Caki2 (cell line): ENCODE measurements around the gene ITGB4. TPM values are rescaled to one million over a fixed set of nuclear protein-coding genes. Genes with fewer than 3 reads are reported as not detected.

ENCODE experiments used
- DNase-seq: peaks from one replicate; pipeline ENCODE4 v3.0.0-alpha.2; 2015; ENCODE audit warnings: low read depth
- in situ Hi-C: cut with HindIII; loops from 2 replicates; pipeline ENCODE4 v1.10.0; 2016; ENCODE audit warnings: low sequenced_read_pairs, low pct_unique_long_range_greater_than_20kb, mixed read lengths
- total RNA-seq: library from RNA; depleted of rRNA; stranded (reverse); fragments of >200 nt; shearing (Covaris generic); gene quantifications from 2 replicates; pipeline ENCODE4 v1.2.3, GENCODE V29; 2014; ENCODE audit warnings: low replicate concordance

The ITGB4 gene
- total RNA-seq, 1 experiment from 2014 or later: 12.4 TPM

DNA sequence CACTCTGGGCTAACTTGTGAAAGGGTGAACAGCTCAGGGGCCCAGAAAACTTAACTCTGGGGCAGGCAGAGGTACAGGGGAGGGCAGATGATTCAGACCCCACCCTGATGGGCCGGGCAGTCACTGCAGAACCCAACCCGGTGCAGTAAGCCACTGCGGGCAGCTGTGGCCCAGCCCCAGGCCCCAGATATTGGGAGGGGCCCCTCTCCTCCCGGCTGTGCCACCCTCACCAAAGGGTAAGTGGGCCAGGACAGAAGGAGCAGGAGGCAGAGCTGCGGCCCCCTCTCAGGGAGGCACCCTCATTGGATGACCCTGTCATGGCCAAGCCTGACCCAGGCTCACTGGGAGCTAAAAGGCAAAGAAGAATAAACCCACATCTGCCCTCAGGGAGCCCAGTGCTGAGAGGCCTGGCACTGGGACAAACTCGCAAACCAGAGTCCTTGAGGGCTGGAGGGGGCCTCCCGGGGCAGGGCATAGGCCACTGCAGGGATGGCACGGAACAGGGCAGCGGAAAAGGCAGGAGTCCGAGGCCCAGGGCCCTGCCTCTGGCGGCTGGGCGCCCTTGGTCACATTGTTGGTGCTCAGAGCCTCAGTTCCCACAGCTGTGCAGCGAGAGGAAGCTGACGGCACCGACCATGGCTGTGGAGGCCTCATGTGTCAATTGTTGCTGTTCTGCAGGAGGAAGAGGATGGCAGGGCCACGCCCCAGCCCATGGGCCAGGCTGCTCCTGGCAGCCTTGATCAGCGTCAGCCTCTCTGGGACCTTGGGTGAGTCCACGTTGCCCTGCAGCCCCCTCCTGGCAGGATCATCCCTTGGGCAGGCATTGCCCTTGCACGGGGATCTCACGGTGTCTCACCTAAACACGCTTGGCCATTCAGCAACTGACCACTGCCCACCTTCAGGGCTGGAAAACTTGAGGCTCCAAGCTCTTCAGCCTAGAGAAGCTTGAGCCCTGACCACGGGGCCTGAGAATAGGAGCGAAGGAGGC, 3.1 kb downstream of the ITGB4 start:
- in situ Hi-C loops: no loop called here
- DNase-seq: no peak

DNA sequence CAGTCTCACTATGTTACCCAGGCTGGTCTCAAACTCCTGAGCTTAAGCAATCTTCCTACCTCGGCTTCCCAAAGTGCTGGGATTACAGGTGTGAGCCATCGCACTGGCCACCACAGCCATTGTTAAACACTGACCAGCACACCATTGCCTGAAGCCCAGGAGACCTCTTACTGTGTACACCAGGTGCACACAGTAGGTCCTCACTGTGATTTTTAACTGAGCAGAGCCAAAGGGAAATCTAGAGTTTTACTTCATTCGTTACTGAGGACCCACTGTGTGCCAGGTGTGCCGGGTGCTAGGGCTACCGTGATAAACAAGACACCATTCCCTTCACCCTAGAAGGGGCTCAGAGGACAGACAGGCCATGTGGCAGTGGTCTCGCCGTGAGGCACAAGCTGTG, 4.2 kb downstream of the ITGB4 start:
- in situ Hi-C loops: no loop called here
- DNase-seq: no peak

DNA sequence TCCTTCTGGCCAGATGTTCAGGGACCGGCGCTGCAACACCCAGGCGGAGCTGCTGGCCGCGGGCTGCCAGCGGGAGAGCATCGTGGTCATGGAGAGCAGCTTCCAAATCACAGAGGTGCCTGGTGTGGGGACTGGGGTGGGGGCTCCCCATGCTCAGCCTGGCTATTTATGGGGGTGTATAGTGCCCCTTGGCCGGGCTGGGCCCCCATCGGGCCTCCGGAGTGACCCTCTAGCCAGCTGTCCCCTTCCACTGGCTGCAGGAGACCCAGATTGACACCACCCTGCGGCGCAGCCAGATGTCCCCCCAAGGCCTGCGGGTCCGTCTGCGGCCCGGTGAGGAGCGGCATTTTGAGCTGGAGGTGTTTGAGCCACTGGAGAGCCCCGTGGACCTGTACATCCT, 6.1 kb downstream of the ITGB4 start:
- in situ Hi-C loops: no loop called here
- no peak for DNase-seq

DNA sequence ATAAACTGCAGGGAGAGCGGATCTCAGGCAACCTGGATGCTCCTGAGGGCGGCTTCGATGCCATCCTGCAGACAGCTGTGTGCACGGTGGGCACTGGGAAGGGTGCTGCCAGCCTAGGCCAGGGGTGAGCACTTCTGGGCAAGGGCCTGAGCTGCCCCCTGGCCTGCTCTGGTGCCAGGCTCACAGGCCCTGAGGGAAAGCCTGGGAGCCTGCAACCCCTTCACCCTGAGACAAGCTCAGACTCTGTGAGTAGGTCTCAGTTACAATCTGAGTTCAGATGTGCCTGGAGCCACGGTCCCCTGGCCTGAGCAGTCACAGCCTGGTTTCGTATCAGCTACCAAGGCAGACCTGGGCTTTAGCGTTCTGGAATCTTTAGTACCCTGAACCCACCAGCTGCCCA, 8.1 kb downstream of the ITGB4 start:
- DNase-seq: no peak
- in situ Hi-C loops: no loop called here

DNA sequence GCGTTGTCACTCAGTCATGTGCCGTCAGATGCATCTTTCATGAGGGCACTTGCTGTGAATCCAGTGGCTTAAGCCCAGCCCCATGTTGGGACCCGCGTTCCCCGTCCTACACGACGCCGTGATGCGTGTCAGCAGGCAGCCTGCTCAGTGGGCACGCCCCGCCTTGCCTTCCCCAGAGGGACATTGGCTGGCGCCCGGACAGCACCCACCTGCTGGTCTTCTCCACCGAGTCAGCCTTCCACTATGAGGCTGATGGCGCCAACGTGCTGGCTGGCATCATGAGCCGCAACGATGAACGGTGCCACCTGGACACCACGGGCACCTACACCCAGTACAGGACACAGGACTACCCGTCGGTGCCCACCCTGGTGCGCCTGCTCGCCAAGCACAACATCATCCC, 8.8 kb downstream of the ITGB4 start:
- no peak for DNase-seq
- in situ Hi-C loops: no loop called here

DNA sequence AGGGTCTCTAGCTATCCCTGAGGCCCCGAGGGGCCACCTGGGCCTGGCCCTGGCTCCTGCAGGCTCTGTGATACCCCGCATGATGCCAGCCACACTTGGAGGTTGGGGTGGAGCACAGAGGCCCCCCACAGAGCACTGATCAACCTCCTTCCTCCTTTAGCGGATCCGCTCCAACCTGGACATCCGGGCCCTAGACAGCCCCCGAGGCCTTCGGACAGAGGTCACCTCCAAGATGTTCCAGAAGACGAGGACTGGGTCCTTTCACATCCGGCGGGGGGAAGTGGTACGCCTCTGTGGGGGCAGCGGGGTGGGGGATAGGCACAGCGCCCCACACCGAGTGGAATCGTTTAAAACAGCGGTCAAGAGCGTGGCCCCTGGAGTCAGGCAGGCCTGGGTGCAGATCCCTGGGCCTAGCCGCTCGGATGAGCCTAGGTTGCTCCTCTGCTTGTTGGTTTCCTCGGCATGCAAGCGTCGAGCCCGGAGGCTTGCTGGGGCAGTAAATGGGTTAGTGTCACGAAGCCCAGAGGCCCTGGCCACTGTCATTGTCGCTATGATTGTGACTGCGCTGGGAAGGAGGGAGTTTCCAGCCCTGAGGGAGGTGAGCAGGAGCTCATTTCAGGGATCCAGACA, 9.9 kb downstream of the ITGB4 start:
- in situ Hi-C loops: no loop called here
- DNase-seq: no peak

DNA sequence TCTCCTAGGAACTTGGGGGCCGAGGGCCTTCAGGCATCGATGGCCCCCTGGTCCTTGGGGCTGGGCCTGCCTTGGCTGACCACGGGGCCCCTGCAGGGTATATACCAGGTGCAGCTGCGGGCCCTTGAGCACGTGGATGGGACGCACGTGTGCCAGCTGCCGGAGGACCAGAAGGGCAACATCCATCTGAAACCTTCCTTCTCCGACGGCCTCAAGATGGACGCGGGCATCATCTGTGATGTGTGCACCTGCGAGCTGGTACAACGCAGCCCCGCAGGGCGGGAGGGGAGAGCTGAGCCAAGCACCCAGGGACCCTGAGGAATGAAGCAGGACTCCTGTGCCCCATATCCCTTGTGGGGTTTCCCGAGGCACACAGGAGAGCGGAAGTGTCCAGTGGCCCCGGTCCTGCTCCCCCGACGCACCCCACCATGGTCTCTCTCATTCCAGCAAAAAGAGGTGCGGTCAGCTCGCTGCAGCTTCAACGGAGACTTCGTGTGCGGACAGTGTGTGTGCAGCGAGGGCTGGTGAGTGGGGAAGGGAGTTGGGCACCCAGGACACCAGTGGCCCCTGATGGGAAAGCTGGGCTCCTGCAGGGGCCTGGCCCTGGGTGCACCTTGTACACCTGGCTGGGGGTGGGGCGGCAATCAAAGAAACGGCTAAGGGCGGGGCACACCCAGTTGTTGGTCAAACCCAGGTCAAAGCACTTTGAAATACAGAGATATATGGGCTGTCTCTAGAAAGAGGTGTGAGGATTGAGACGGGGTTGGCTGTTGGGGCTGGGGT, 10.6 kb downstream of the ITGB4 start:
- in situ Hi-C loops: no loop called here
- DNase-seq: no peak

DNA sequence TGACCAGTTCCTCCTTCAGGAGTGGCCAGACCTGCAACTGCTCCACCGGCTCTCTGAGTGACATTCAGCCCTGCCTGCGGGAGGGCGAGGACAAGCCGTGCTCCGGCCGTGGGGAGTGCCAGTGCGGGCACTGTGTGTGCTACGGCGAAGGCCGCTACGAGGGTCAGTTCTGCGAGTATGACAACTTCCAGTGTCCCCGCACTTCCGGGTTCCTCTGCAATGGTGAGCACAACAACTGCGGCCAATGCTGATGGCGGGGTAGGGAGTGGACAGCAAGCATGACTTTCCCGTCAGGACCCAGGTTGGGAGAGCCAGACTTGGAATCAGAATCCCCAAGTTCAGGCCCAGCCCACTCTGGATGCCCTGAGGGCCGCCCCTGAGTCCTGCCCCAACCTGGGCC, 12.2 kb downstream of the ITGB4 start:
- in situ Hi-C loops: no loop called here
- DNase-seq: no peak

DNA sequence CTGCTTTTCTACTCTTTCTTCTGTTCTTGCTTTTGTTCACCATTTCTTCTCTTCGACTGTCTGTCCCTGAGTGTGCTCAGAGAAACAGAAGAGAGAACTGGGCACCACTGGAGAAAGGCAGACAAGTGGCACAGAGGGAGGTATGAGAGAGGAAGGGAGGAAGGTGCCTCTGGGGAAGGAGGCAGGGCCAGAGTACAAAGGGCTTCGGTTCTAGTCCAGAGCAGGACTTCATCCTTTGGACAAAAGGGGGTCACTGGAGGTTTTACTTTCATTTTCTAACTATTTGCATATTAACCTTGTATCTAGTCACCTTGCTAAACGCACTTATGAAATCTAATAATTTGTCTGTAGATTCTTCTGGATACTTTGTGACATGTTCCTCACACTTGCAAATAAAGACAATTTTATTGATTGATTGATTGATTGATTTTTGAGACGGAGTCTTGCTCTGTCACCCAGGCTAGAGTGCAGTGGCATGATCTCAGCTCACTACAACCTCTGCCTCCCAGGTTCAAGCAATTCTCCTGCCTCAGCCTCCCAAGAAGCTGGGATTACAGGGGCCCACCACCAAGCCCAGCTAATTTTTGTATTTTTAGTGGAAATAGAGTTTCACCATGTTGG, 13.5 kb downstream of the ITGB4 start:
- DNase-seq: no peak
- in situ Hi-C loops: no loop called here

DNA sequence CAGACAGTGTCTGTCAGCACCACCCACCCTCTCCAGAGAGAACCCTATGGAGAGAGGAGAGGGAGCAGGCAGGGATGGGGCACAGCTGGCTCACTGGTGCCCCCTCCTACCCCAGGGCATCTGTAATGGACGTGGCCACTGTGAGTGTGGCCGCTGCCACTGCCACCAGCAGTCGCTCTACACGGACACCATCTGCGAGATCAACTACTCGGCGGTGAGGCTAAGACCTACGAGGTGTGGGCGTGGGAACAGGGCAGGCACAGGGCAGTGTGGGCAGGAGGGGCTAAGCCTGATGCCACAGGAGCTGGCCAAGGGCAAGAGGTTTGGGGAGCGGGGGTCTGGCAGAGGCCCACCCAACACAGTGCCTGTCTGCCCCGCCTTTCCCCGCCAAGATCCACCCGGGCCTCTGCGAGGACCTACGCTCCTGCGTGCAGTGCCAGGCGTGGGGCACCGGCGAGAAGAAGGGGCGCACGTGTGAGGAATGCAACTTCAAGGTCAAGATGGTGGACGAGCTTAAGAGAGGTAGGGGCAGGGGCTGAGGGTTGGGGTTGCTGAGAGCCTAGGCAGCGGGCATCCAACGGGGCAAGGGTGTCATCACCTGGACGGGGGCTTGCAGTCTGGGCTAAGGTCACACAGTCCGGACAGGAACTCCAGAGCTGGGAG, 15.0 kb downstream of the ITGB4 start:
- in situ Hi-C loops: no loop called here
- DNase-seq: no peak

DNA sequence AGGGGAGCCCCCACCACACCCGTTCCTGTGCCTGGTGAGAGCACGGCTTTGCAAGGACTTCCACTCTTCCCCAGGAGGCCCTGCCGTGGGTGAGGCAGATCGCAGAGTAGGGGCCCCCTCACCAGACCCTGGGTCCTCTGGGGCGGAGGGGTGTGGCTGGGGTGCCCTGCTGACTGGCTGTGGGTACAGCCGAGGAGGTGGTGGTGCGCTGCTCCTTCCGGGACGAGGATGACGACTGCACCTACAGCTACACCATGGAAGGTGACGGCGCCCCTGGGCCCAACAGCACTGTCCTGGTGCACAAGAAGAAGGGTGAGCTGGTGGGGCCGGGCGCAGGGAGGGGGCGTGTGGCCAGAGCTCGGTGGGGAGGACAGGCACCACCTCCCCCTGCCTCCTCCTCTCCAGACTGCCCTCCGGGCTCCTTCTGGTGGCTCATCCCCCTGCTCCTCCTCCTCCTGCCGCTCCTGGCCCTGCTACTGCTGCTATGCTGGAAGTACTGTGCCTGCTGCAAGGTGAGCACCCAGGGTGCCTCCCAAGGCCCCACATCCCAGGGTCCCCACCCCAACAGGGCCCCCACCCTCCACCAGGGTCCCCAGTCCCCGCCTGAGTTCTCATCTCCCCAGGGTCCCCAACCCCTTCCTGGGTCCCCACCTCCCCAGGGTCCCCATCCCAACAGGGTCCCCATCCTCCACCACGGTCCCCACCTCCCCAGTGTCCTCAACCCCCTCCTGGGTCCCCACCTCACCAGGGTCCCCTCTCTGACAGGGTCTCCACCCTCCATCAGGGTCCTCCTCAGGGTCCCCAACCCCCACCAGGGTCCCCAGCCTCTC, 16.1 kb downstream of the ITGB4 start:
- in situ Hi-C loops: no loop called here
- no peak for DNase-seq

DNA sequence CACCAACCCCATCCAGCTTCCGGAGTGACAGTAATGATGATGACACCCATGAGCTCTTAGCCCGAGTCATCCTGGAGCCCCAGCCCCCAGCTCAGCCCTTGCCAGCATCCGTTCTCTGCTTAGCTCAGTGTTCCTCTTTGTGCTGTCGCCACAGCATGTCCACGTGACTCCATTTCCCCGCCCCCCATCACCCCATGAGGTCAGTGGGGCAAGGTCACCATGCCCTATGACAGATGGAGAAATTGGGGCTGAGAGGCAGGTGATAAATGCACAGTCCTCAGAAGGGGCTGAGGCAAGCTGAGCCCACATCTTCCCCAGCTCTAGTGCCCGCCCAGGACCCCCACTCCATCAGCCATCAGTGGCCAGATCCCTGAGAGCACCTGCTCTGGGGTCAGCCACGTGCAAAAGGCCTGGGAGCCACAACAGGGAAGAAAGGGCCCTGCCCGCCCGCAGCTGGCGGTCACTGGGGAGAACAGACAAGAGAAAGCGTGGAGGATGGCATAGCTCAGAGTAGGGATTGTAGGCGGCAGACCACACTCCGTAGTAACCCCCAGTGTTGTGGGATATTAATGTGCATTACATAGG, 17.1 kb downstream of the ITGB4 start:
- in situ Hi-C loops: no loop called here
- no peak for DNase-seq

DNA sequence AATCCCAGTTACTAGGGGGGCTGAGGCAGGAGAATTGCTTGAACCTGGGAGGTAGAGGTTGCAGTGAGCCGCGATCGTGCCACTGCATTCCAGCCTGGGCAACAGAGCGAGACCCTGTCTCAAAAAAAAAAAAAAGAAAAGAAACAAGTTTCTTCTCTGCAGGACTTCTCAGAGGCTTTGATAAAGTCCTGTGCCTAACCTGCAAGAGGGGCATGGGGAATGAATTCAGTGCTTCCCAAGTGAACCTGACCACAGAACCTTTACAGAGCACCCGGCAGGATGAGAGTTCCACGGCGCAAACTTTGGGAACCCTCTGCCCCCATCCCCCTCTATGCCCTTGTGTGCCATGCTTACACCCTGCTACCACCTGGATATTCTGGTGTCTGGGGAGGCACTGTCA, 17.9 kb downstream of the ITGB4 start:
- no peak for DNase-seq
- in situ Hi-C loops: no loop called here

DNA sequence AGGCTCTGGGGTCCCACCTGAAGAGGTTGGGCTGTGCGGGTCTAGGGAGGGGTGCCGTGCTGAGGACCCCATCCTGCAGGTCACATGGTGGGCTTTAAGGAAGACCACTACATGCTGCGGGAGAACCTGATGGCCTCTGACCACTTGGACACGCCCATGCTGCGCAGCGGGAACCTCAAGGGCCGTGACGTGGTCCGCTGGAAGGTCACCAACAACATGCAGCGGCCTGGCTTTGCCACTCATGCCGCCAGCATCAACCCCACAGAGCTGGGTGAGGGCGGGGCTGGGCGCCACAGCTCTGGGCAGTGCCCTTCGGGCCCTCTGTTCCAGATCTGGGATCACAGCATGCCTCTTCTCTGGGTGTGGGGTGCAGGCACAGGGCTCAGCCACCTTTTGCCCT, 18.5 kb downstream of the ITGB4 start:
- in situ Hi-C loops: no loop called here
- no peak for DNase-seq

DNA sequence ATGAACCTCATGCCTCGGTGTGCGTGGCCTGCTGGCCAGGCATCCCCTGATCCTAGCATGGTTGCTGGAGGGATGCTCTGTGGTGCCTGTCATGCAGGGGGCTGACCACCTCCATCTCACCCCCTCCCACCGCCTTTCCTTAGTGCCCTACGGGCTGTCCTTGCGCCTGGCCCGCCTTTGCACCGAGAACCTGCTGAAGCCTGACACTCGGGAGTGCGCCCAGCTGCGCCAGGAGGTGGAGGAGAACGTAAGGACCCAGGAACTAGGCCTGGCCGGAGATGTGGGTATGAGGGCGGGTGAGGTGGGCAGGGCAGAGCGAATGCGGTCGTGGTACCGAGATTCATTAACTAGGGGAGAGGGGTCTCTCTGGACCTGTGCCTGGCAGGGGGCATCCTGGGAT, 19.0 kb downstream of the ITGB4 start:
- DNase-seq: no peak
- in situ Hi-C loops: no loop called here

DNA sequence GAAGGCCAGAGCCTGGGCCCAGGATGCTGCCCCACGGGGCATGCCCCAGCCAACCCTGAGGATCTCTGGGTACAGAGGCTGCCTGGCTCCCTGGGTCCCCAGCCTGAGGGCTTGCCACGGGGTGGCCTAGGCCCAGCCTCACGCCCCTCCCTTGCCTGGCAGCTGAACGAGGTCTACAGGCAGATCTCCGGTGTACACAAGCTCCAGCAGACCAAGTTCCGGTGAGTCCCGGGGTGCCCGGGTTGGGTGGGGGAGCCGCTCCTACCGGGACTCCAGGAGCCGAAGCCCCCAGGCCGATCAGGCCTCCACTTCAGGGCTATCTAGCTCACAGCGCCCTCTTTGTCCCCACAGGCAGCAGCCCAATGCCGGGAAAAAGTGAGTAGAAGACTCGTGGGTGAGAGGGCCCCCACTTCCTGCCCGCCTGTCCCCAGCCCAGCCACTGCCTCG, 19.4 kb downstream of the ITGB4 start:
- in situ Hi-C loops: no loop called here
- DNase-seq: no peak

DNA sequence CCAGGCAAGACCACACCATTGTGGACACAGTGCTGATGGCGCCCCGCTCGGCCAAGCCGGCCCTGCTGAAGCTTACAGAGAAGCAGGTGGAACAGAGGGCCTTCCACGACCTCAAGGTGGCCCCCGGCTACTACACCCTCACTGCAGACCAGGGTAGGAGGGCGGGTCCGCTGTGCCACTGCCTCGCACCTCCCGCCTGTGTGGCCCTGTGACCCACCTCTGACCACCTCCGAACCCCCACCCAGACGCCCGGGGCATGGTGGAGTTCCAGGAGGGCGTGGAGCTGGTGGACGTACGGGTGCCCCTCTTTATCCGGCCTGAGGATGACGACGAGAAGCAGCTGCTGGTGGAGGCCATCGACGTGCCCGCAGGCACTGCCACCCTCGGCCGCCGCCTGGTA, 21.1 kb downstream of the ITGB4 start:
- in situ Hi-C loops: no loop called here
- DNase-seq: no peak
